NCI-H345 (cell line): Measurements from ENCODE around the gene MPST.
"Not testable (repeated sequence)": the region's sequence is repeated elsewhere in the genome, so short reads cannot be mapped to it uniquely, and the experiment has no call there.

Experiments
- DNase-seq: peaks from one replicate; lab custom pipeline; 2025; lab: John Stamatoyannopoulos, UW

The MPST gene

DNA sequence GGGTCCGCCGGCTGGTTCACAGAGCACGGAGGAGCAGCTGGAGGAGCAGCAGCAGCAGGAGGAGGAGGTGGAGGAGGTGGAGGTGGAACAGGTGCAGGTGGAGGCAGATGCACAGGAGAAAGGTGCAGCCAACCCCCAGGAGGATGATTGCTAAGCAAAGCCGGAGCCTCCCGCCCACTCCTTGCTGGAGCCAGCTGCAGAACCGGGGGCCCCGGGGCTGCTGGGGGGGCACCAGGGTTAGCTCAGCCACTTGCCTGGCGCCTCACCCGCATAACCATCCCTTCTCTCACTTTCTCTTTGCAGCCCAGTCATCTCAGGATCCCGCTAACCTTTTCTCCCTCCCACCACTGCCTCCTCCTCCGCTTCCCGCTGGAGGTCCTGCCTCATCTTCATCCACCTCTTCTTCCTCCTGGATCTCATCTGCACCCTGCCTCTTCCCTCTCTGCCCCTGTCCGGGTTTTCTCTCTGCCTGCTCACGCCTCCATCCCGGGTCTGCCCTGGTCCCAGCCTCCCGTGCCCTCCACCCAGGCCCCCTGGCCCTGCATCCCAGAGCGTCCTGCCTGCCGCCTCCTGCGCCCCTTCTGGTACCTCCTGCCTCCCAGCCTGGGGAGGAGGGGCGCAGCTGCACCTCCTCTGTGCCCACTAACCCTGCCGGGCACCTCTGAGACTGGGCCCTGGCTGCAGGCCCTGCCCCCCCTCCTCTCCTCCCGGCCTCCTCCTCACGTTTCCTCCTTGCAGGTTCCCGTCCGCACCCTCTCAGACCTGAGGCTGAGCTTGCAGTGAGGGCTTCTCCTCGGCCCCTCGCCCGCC, 41.5 kb downstream of the MPST start:
- DNase-seq = no peak

DNA sequence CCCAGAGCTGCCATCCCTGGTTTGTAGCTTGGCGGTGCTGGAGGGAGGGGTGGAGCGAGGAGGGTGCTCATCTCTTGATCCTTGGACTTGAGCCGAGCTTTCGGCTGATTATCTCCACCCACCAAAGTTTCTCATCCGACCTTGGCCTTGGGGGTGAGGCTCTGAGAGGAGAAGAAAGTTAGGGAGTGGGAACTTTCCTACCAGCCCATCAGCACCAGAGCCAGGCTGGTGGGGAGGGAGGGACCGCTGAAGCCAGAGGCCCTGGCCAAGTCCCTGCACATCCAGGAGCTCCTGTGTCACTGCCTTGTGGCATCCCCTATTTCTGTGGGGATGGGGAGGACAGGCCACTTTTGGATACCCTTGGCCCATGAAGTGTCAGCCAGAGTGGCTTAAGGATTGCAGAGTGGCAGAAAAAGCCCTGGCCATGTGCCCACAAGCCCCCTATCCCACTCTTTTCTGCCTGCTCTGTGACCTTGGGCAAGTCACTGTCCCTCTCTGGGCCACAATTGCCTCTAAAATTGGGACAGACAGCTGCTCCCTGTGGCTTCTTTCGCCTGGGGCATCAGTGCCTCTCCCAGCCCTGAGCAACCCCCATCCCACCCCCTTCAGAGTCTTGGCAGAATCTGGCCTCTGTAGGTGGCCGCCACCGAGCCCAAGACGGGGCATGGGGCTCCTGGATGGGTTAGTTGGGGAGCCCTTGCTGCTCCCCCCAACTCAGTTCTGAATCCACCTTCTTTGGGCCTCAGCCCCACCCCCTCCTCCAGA, 42.3 kb downstream of the MPST start:
- DNase-seq = no peak

DNA sequence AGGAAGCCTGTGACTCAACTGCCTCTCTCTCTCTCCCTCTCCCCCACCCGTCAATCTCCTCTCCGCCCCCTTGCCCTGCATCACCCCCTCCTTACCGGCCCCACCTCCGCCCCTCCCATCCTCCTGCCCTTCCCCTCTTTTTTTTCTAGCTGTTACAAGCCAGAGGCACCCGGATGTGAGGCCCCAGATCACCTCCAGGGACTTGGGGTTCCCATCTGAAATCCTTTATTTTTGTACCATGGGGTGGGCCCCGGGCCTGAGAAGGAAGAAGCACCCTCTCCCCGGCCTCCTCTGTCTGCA, 42.8 kb downstream of the MPST start:
- DNase-seq = no peak

DNA sequence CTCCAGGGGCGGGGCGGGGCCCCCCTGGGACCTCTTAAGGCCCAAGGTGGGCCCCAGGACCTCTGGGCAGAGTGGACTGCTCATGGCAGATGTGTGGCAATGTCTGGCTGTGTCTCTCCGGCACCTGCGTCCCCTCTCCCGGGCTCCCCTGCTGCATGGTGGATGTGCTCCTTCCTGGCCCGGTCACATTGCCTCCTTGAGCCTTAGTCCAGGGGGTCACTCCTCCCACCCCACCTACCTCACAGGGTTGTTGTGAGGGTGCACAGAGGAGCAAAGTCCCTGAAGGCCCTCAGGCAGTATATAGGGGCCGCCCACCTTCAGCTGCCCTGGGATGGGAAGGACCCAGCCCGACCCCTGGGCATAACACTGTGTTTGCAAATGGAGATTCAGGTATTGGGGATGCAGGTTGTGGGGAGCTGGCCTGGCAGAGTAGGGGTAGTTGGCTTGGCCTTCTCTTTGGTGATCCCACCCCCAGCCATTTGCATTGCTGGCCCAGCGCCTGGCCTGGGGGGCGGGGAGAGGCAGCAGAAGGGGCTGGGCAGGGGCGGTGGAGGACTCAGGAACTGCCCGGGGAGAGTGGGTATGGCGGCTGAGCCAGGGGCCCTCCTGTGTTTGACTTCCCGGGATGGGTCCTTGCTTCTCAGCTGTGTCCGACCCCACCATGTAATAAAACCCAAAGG, 43.3 kb downstream of the MPST start:
- no peak for DNase-seq

DNA sequence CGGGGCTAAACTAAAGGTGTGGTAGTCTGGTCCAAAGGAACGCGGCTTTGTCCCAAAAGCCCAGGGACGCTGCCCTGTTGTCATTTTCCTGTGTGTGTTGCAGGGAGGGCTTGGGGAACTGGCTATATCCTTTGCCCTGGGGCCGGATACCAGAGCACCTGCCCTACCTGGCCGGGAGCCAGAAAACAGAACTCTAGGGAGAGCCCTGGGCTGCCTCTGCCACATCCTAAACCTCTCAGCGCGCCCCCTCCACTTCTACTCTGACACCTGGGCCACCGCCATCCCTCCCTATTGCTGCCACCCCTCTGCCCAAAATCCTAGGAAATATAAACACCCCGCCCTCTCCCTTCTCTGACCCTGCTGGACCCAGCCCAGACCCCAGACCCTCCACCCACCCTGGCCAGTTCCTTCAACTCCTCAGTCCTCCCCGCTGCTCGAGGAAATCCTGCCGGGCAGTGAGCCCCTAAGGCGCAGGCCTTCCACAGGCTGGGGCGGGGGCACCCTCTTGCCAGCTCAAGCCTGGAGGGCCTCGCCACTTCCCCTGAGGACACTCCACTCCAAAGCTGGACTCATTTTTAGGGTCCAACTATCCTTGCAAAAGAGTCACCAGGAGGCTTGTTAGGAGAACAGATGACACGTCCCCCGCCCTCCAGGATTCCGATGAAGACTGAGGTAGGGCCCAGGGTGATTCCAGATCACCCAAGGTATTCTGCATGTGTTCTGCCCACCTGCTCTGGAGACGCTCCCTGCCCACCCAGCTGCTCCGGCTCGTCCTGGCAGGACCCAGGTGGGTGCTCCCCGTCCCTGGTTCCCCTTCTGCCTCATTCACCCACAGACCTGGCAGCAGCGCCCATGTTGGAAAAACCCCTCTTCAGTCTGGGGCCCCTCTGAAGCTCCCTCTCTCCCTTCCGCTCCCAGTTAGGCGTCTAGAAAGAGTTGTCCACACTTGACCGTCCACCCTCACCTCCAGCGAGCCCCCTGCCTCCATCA, 44.2 kb downstream of the MPST start:
- peak; percentile 79 for DNase-seq

DNA sequence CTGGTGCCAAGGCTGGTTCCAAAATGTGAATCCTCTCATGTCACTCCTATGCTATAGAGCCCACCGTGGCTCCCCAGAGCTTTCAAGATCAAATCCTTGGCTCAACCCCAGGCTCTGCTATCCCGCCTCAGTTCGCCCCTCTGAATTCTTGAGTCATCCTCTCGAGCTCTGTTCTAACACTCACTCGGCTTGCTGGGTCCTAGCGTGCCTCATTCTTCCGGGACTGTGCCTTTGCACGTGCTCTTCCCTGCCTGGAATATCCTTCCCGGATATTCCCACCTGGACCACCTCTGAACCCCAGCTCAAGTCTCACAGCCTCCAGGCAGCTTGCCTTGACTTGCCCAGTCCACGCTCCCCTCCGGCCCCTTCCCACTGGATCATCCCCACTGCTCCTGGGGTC, 45.0 kb downstream of the MPST start:
- no peak for DNase-seq

DNA sequence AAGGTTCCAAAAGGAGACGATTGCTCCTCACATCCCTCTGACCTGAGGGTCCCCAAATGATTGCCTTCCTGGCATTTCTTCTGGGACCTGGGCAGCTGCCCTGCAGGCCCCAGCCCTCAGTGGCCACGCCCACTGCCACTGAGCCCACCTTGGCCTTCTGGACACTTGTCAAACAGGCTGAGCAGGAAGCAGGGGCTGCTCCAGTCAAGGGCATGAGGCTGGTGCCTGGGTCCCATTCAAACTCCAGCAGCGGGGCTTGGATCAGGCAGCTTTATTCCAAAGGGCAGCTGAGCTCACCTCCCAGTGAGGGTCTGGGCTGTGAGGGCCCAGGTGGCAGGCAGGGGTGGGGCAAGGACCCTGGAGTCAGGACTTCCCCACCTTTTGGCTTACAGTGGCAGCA, 45.6 kb downstream of the MPST start:
- DNase-seq = no peak

DNA sequence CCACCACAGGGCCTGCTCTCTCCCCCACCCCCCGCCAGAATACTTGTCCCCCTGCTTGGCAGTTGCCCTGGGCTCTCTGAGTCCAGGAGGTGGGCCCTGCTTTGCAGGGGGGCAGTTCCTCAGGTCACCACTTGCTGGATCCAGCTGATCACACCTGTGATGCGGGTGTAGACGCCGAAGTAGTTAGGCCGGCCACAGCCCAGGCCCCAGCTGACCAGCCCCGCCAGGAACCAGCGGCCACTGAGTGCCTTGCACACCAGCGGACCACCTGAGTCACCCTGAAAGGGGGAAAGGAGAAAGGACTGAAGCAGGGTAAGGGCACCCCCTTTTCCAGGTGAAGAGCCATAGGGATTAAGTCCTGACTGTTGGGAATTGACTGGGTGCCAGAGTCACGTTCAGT, 46.4 kb downstream of the MPST start:
- no peak for DNase-seq

DNA sequence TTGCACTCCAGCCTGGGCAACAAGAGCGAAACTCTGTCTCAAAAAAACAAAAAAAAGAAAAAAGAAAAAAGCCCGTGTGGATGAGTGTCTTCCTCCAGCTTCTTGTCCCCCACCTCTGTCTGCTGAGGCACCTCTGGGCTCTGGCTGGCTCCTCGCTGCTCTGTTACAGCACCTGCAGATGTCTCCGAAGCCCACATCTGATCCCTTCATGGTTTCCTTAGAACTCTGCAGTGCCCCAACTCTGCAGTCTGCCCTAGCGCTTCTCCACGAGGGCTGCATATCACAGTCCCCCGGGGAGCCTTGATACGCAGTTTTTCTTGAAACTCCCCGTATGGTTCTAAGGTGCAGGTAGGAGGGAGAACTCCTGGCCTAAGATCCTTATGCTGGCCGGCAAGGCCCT, 47.9 kb downstream of the MPST start:
- DNase-seq = no peak

DNA sequence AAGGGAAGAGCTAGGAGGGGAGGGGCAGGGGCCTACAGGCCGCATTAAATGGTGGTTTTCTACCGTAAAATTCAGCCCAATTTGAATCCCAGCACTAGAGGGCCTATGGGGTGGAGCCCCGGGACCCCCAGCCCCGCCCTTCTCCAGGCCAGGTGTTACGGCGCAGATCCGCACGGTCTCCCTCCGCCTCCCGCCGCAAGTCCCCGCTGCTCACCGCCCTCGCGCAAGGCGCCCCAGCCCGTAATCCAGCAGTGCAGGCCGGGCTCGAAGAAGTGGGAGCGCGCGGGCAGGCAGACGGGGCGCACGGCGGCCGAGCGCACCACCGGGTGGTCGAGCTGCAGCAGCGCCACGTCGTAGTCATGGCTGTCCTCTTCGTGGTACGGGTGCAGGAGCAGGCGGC, 49.3 kb downstream of the MPST start:
- no peak for DNase-seq

DNA sequence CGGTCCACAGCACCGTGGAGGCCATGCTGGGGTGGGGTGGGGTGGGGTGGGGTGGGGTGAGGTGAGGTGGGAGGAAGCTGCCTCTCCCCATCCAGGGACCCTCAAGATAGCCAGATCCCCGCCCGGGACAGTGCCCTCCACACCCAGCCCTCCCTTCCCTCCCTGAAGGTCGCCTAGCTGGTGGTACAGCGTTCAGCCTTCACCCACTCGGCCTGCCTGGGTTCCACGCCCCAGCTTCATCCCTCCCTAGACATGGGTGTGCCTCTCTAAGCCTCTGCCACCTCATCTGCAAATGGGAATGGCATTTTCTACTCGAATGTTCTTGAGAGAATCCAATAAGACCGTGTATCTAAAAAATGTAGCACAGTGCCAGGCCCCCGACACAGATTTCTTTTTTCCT, 49.8 kb downstream of the MPST start:
- DNase-seq = no peak

DNA sequence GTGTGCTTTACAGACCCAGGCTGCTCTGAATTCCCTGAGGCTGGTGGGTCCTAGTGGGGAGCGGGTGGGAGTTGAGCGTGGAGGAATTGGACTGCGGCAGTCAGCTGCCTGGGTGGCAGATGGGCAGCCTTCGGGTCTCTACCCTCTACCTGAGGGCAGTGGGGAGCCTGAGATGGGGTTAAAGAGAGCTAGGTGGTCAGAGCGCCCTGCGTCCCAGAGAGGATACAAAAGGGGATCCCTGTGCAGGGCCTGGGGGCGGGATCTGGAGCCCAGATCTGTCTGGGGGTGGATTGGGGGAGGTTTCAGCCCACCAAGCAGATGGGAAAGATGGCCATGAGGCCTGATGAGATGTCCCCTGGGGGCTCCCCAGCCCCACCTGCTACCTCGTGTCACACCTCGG, 50.2 kb downstream of the MPST start:
- no peak for DNase-seq

DNA sequence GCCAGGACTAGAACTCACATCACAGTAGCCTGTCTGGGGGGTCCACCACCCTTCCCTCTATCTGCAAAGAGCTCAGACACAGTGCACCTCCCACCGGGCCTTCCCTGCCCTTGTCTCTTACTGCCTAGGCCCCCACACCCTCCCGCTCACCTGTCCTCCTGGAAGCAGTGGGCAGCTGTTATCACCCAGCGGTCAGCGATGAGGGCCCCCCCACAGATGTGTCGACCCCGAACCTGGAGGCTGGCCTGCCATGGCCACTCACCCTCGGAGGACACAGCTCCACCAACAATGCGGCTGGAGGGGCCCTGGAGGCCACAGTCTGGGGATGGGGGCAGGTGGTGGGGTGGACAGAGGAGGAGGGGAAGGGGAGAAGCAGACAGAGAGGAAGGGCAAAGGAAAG, 50.8 kb downstream of the MPST start:
- no peak for DNase-seq

DNA sequence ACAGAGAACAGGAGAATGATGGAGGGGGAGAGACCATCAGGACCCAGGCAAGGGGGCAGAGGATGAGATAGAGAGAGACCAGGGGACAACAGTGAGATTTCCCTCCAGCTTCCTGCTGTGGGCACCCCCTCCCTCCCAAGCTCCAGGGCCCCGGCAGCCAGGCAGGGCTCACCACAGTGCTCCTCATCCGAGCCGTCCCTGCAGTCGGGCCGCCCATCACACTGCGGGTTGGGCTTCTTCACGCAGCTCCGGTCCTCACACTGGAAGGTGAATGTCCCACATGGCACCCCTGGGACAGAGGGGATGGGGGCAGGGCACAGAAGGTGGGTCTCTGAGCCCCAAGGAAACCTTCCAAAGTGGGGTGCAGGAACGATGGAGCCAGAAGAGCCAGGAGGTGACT, 51.2 kb downstream of the MPST start:
- DNase-seq = no peak

DNA sequence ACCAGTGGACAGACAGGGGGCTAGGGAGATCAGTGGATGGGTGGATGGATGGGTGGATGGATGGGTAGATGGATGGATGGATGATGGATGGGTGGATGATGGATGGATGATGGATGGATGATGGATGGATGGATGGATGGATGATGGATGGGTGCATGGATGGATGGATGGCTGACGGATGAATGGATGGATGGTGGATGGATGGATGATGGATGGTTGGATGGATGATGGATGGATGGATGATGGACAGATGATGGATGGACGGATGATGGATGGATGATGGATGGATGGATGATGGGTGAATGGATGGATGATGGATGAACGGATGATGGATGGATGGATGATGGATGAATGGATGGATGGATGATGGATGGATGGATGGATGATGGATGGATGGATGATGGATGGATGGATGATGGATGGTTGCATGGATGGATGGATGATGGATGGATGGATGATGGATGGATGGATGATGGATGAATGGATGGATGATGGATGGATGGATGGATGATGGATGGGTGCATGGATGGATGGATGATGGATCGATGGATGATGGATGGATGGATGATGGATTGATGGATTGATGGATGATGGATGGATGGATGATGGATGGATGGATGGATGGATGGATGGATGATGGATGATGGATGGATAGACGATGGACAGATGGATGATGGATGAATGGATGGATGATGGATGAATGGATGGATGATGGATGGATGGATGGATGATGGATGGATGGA, 52.5 kb downstream of the MPST start:
- DNase-seq = not testable (repeated sequence)

DNA sequence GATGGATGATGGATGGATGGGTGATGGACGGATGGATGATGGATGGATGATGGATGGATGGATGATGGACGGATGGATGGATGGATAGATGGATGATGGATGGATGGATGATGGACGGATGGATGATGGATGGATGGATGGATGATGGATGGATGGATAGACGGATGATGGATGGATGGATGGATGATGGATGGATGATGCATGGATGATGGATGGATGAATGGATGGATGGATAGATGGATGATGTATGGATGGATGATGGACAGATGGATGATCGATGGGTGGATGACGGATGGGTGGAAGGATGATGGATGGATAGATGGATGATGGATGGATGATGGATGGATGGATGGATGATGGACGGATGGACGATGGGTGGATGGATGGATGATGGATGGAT, 53.1 kb downstream of the MPST start:
- DNase-seq = no peak

DNA sequence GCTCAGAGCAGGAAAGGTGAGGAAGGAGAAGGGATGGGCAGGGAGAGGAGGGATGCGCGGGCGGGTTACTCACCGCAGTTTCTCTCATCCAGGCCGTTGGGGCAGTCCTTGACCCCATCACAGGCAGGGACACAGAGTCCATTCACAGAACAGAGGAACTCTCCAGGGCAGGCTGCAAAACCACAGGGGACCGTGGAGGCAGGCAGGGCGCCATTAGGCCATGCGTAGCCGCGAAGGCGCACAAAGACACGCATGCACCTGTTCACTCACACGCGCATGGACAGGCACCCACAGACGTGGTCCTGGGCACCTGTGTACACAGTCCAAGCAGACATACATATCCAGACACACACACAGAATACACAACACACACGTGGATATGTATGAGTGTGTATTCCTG, 55.0 kb downstream of the MPST start:
- no peak for DNase-seq

DNA sequence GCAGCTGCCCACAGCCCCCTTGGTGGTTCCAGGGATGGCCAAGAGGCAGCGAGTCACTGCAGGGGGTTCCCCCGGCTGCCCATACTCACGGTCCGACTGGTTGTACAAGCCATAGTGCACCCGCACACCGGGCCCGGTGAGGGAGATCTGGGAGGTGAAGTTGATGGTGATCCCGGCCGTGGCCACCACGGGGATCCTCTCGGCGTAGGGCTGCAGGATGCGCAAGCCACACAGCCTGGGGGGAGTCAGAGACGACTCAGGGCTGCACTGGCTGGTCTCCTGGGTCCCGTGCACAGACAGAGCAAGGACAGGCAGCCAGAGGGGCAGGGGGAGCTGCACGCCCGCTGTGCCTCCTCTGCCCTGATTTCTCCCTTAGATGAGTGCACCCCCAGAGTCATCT, 55.5 kb downstream of the MPST start:
- no peak for DNase-seq

DNA sequence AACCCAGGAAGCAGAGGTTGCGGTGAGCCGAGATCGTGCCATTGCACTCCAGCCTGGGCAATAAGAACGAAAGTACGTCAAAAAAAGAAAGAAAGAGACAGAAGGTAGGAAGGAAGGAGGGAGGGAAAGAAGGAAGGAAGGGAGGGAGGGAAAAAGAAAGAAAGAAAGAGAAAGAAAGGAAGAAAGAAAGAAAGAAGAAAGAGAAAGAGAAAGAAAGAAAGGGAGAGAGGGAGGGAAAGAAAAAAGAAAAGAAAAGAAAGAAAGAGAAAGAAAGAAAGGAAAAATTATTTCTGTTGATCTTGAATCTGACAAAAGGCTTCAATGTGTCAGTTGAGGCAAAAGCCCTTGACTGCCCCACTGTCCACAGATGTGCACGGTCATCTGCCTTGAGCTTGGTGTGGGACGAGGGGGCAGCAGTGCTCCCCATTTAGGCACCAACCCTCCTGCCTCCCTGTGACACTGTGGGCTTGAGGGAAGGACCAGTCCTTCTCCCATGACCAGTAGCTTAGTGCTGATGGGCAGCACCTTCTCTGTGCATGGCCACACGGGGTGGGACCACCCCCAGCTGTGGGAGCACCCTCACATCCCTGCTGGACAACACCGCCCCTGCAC, 56.4 kb downstream of the MPST start:
- DNase-seq = no peak

DNA sequence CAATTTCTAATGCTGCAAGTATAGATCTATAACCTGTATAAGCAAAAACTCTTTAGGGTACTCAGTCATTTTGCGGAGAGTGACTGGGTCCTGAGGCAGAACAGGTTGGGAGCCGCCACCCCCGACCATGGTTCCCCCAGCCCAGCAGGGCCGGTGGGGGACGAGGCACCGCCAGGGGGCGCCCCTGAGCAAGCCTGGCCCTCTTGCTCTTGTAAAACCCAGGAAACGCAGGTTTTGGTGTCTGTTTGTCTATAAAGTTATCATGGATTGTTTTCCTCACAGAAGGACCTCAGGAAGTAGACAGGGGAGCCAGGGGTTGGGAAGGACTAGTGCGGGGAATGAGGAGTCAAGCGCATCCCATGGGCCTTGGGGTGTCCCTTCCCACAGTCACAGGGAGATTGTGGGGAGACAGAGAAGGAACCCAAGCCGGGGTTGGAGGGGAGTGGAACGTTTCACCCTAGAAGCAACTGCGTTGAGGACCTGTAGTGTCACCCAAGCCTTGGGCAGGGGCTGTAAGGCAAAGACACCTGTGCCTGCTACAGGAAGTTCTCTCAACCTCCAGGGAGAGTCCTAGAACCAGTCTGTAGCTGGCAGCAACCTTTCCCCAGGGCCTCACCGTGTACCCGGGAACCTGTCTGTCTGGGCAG, 58.4 kb downstream of the MPST start:
- peak; percentile 28 for DNase-seq
